Activated T-helper 2 cell treated with anti-CD3 and anti-CD28 coated beads, Interferon-gamma antibody, Interleukin-2, Interleukin-4, amounts not matched to agents 10 μg/mL and 5 μg/mL and 100 μg/mL, durations not matched to agents 14 hours and 24 hours and 36 hours (primary cell): Measurements from ENCODE around the gene RIN1. TPM values are rescaled to one million over a fixed set of nuclear protein-coding genes. Genes with fewer than 3 reads are reported as not detected.

Experiments
- DNase-seq: peaks from one replicate; pipeline ENCODE4 v3.0.0; 2021; ENCODE audit warnings: low spot score
- H3K27ac Mint-ChIP-seq: one replicate; pipeline ENCODE4 v1.8.0; 2021; ENCODE audit warnings: mixed read lengths
- H3K27me3 Mint-ChIP-seq: one replicate; pipeline ENCODE4 v1.8.0; 2021; ENCODE audit warnings: low read depth, mixed read lengths
- H3K36me3 Mint-ChIP-seq: one replicate; pipeline ENCODE4 v1.8.0; 2021; ENCODE audit warnings: low read depth, mixed read lengths
- H3K4me1 Mint-ChIP-seq: one replicate; pipeline ENCODE4 v1.8.0; 2021; ENCODE audit warnings: low read depth, mixed read lengths
- H3K4me3 Mint-ChIP-seq: one replicate; pipeline ENCODE4 v1.8.0; 2021; ENCODE audit warnings: low read depth, mild to moderate bottlenecking, moderate library complexity, mixed read lengths
- H3K9me3 Mint-ChIP-seq: one replicate; pipeline ENCODE4 v1.8.0; 2021; ENCODE audit warnings: mixed read lengths
- intact Hi-C: fragments of 100-400 bp; cut with micrococcal nuclease; formaldehyde crosslinking; loops from one replicate; pipeline ENCODE4 v1.15.1; 2023
- total RNA-seq: library from RNA; stranded (reverse); gene quantifications from 2 replicates; pipeline ENCODE4 v1.2.3, GENCODE V29; 2022

RIN1 gene
- total RNA-seq, 1 donor from 2014 or later = 1.5 TPM

- no peak overlapping the region for H3K4me3 Mint-ChIP-seq
- H3K36me3 Mint-ChIP-seq = no peaks in the 10 kb centered on the region
- DNase-seq = no peak
- intact Hi-C loops = no loop called here
- H3K4me1 Mint-ChIP-seq = peaks cover 8% of the 10 kb centered on the region
- no peaks in the 10 kb centered on the region for H3K27me3 Mint-ChIP-seq
- H3K27ac Mint-ChIP-seq = no peak overlapping the region
- no peaks in the 10 kb centered on the region for H3K9me3 Mint-ChIP-seq
Observed at GRCh38 chr11:66309475-66309874, 26.8 kb downstream of the RIN1 start.

DNA sequence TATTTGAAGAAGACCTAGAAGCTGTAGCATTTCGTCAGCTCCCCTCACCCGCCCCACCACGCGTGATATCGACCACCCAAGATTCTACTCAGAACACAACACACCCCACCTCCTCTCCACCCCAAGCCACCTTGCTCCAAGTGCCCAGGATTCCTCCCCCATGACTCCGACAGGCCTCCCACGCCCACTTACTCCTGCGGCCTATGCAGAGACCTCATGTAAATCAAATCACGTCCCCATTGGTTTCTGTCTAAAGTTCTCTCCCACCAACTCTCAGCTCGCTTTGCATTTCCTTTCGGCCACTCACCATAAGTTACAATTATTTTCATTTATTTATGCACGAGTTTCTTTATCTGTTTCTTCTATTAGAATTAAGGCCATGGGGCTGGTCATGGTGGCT, 33.6 kb downstream of the RIN1 start:
- Mint-ChIP-seq H3K27me3 (no peaks in the 10 kb centered on the region), H3K27ac (no peak overlapping the region), H3K4me1 (no peaks in the 10 kb centered on the region), H3K9me3 (no peaks in the 10 kb centered on the region), H3K4me3 (no peak overlapping the region), H3K36me3 (no peaks in the 10 kb centered on the region)
- no peak for DNase-seq
- intact Hi-C loops = no loop called here

DNA sequence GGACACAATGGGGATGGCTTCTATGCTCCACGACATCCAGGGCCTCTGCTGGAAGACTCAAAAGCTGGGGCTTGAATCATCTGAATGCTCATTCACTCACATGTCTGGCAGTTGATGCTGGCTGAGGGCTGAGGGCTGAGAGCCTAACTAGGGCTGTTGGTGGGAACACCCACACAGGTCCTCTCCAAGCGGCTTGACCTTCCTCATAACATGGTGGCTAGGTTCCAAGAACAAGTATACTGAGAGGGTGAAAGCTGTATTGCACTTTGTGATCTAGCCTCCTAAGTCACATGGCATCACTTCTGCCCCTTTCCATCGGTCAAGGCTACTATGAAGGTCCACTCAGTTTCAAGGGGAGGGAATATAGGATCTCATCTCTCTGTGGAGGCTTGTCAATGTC, 37.0 kb downstream of the RIN1 start:
- Mint-ChIP-seq H3K4me1 (no peaks in the 10 kb centered on the region), H3K27ac (no peak overlapping the region), H3K4me3 (no peak overlapping the region), H3K9me3 (no peaks in the 10 kb centered on the region), H3K36me3 (no peaks in the 10 kb centered on the region), H3K27me3 (peaks cover 2% of the 10 kb centered on the region)
- no peak for DNase-seq
- intact Hi-C loops = no loop called here

- no peak overlapping the region for H3K27ac Mint-ChIP-seq
- H3K36me3 Mint-ChIP-seq = no peaks in the 10 kb centered on the region
- H3K4me3 Mint-ChIP-seq = no peak overlapping the region
- peaks cover 12% of the 10 kb centered on the region for H3K27me3 Mint-ChIP-seq
- intact Hi-C loops = no loop called here
- no peaks in the 10 kb centered on the region for H3K4me1 Mint-ChIP-seq
- H3K9me3 Mint-ChIP-seq = no peaks in the 10 kb centered on the region
- no peak for DNase-seq
Observed at GRCh38 chr11:66297610-66298009, 38.6 kb downstream of the RIN1 start.

DNA sequence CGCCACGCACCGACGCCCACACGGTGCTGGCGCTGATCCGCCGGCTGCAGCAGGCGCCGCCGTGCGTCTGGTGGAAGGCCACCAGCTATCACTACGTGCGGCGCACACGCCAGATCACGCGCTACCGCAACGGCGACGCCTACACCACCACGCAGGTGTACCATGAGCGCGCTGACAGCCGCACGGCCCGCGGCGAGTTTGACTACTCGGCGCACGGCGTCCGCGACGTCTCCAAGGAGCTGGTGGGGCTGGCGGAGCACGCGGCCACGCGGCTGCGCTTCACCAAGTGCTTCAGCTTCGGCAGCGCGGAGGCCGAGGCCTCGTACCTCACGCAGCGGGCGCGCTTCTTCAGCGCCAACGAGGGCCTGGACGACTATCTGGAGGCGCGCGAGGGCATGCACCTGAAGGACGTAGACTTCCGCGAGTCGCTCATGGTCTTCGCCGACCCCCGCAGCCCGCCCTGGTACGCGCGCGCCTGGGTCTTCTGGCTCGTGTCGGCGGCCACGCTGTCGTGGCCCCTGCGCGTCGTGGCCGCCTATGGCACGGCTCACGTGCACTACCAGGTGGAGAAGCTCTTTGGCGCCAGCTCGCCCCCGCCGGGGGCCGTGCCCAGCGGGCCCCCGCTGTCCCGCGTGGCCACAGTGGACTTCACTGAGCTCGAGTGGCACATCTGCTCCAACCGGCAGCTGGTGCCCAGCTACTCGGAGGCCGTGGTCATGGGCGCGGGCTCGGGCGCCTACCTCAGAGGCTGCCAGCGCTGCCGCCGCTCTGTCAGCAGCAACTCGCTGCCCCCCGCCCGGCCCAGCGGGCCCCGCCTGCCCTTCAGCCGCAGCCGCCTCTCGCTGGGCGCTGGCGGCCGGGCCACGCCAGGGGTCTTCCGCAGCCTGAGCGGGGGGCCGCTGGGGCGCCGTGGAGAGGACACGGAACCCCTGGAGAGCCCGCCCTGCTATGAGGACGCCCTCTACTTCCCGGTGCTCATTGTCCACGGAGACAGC, 41.3 kb downstream of the RIN1 start:
- Mint-ChIP-seq H3K27ac (no peak overlapping the region), H3K4me3 (no peak overlapping the region), H3K9me3 (no peaks in the 10 kb centered on the region), H3K27me3 (peaks cover 28% of the 10 kb centered on the region), H3K36me3 (no peaks in the 10 kb centered on the region), H3K4me1 (peaks cover 5% of the 10 kb centered on the region)
- no peak for DNase-seq
- intact Hi-C loops = no loop called here

GRCh38 chr11:66293777-66294625, 42.2 kb downstream of the RIN1 start:
- intact Hi-C loops = no loop called here
- H3K27ac Mint-ChIP-seq = no peak overlapping the region
- H3K9me3 Mint-ChIP-seq = no peaks in the 10 kb centered on the region
- H3K4me3 Mint-ChIP-seq = no peak overlapping the region
- H3K4me1 Mint-ChIP-seq = peaks cover 9% of the 10 kb centered on the region
- H3K36me3 Mint-ChIP-seq = no peaks in the 10 kb centered on the region
- H3K27me3 Mint-ChIP-seq = peaks cover 30% of the 10 kb centered on the region
- DNase-seq = no peak

- intact Hi-C loops = no loop called here
- Mint-ChIP-seq H3K4me3 (no peak overlapping the region), H3K27me3 (peaks cover 30% of the 10 kb centered on the region), H3K4me1 (peaks cover 9% of the 10 kb centered on the region), H3K36me3 (no peaks in the 10 kb centered on the region), H3K27ac (no peak overlapping the region), H3K9me3 (no peaks in the 10 kb centered on the region)
- no peak for DNase-seq
Observed at GRCh38 chr11:66293352-66293751, 42.9 kb downstream of the RIN1 start.

- Mint-ChIP-seq H3K4me1 (peaks cover 9% of the 10 kb centered on the region), H3K36me3 (no peaks in the 10 kb centered on the region), H3K4me3 (no peak overlapping the region), H3K9me3 (no peaks in the 10 kb centered on the region), H3K27me3 (peaks cover 30% of the 10 kb centered on the region), H3K27ac (no peak overlapping the region)
- no peak for DNase-seq
- intact Hi-C loops = no loop called here
Observed at GRCh38 chr11:66292543-66293332, 43.5 kb downstream of the RIN1 start.

DNA sequence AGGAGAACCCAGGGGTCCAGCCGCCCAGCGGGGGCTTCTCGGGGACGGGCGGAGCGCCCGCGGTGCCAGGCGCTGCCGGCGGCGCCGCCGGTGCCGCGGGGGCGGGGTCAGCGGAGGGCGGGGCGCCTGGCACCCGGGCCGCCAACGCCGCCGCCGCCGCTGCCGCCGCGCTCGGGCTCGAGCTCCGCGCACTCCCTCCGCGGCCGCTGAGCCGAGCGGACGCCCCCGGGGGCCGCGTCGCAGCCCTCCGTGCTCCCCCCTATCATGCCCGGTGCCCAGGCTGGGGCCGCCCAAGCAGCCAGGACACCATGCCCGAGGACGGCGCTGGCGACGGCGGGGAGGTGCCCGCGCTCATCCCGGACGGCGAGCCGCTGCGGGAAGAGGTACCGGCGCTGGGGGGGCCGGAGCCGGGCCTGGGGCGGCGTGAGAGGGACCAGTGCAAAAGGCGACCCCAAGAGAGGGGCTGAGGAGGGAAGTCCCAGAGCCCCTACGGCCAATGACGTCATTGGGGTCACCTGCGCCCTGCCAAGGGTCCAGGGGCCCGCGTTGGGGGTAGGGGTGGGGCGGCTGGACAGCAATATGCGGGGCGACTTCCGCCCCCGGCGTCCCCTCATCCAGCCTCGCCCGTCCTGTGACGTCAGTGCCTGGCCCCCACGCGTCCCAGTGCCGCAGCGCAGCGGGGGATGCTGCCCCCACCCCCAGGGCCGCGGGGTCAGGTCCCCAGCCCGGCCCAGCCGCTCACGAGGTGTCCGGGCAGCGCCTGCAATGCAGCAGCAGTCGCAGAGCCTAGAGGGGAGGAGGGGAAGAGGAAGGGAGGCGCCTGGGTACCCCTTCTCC, 44.3 kb downstream of the RIN1 start, which contains the start of gene TMEM151A:
TSS of gene TMEM151A (plus strand) at position 189 of the 837 bp plus-strand sequence. CDS start at position 309, 120 bp downstream.
- peaks cover 12% of the 10 kb centered on the region for H3K4me1 Mint-ChIP-seq
- no peak for DNase-seq
- peak within 1 kb of the TSS; percentile 49 for H3K4me3 Mint-ChIP-seq
- H3K36me3 Mint-ChIP-seq = no peaks in the 10 kb centered on the region
- no peaks in the 10 kb centered on the region for H3K9me3 Mint-ChIP-seq
- intact Hi-C loops = no loop called here
- no peak within 1 kb of the TSS for H3K27ac Mint-ChIP-seq
- peaks cover 30% of the 10 kb centered on the region for H3K27me3 Mint-ChIP-seq

GRCh38 chr11:66291303-66291705, 44.9 kb downstream of the RIN1 start:
- H3K27ac Mint-ChIP-seq = no peak overlapping the region
- H3K27me3 Mint-ChIP-seq = peaks cover 30% of the 10 kb centered on the region
- peaks cover 14% of the 10 kb centered on the region for H3K4me1 Mint-ChIP-seq
- no peak overlapping the region for H3K4me3 Mint-ChIP-seq
- H3K9me3 Mint-ChIP-seq = no peaks in the 10 kb centered on the region
- no peak for DNase-seq
- intact Hi-C loops = no loop called here
- peaks cover 3% of the 10 kb centered on the region for H3K36me3 Mint-ChIP-seq

DNA sequence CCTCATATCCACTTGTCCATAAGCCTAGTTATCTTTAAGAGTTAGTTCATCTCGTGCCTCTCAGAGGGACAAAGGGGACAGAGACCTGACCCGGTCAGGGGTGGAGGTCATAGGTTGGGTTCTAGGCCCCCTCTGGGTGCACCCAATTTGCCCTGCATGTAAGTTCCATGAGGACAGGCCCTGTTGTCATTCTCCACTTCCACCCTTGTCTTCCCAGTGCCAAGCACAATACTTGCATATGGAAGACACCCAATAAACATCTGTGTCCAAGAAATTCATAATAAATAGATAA, 46.0 kb downstream of the RIN1 start:
- no peak overlapping the region for H3K27ac Mint-ChIP-seq

More for the DNA sequence above, 46.0 kb downstream of the RIN1 start:
- Mint-ChIP-seq H3K9me3 (no peaks in the 10 kb centered on the region), H3K36me3 (peaks cover 3% of the 10 kb centered on the region), H3K27me3 (peaks cover 30% of the 10 kb centered on the region), H3K4me3 (peak overlapping the region; percentile 94), H3K4me1 (peaks cover 14% of the 10 kb centered on the region)
- intact Hi-C loops = no loop called here
- DNase-seq = no peak
